Fibroblast of gingiva (primary cell): ENCODE results near the gene MAP4K2.

Experiments
- DNase-seq: peaks from one replicate; pipeline ENCODE4 v3.0.0-alpha.2; 2011; ENCODE audit warnings: low read depth

MAP4K2 gene

GRCh38 chr11:64791781-64792291, 11.2 kb downstream of the MAP4K2 start:
- no peak for DNase-seq

- no peak for DNase-seq
Observed at GRCh38 chr11:64790205-64791095, 12.6 kb downstream of the MAP4K2 start.

DNA sequence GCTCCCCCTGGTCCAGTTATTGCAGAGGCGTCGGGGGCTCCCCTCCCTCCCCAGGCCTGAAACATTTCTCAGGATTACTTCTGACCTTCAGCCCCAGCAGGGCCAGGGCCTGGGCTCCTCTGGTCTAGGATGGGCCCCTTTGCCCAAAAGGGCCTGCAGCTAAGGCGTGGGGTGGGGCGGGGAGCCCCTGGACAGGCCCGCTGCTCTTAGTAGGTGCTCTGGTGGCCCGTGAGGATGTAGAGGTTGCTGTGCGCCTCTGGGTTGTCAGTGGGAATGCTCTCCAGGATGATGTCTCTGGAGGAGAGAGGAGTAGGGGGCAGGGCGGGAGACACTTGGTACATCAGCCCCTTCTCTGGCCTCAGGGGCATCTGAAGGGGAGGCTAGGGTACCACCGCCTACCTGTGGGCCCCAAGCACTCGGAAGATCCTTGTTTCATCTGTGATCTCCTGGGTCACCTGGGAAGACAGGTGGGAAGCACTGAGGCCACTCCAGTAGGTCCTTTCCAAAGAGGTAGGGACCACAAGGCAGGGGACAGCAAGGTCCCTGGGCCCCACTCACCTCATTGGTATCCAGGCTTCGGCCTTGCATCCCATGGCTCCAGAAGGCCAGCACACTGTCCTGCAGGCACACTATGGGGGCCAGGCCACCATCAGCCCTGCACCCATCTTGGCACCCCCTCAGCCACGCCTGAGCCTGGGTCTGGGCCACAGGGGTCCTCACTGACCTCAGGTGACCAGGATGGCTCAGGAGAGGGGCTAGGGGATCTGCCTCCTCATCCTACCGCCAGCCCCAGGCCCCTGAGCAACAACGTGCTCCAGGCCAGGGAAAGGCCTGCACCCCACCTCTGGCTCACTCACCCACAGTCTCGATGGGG, 13.4 kb downstream of the MAP4K2 start:
- DNase-seq, result no peak

DNA sequence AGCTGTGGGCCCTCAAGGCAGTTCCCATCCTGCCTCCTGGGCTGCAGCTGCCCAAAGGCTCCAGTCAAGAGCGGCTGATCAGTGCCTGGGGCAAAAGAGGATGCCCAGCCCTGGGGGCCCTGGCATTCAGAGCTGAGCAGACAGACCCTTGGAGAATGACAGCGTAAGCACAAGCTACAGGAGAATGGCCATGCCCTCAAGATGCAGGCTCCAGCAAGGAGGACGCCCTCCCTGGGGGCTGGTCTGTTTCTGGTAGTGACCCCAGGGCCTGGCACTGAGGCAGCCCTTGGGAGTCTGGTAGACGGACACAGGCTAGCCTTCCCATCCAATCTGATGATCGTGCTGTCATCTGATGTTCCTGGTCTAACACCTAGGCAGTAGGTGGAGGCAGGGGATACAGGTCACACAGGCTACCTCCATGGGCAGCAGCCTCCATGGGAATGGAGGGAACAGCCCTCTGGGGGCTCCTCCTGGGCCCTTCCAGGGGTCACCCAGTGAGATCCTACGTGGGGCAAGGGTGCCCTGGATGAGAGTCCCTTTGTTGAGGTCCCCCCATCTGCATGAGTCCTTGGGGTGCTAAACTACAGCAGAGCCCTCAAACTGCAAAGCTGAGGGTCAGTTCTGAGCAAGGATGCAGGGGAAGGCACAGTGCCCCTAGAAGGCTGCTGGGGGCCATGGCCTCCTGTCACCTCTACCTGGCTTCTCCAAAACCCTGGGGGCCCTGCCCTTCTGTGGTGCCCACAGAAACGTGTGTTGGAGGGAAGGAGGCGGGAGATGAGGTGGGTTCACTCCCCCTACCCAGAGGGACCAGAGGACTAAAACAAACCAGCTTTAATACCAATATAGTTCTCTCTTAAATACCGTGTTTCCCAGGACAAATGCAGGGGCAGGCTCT, 14.4 kb downstream of the MAP4K2 start:
- no peak for DNase-seq

GRCh38 chr11:64787526-64788320, 15.3 kb downstream of the MAP4K2 start:
- DNase-seq, result peak; percentile 25

DNA sequence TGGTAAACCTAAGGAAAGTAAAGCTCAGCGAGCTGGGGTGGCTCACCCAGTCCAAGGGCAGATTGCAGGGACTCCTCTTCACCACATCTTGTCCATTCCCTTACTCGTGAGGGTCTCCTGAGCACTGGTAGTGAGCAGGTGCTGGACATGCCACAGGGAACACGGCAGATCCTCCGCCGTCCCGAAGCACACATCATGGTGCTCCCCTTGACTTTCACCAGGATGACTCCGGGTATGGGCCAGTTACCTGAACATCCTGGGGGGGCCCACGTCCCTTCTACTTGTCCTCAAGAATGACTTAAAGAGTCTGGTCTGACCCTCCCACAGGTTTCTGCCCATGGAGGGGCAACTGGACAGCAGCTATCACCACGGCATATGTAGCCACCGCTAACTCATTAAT, 16.7 kb downstream of the MAP4K2 start:
- DNase-seq, result no peak

GRCh38 chr11:64784813-64785581, 18.0 kb downstream of the MAP4K2 start:
- no peak for DNase-seq

- DNase-seq, result peak; percentile 100
Observed at GRCh38 chr11:64778473-64779298, 24.3 kb downstream of the MAP4K2 start, which contains the start of gene SF1. TSS of gene SF1 (minus strand) at chr11:64778542. CDS start at chr11:64778392, 150 bp downstream.

DNA sequence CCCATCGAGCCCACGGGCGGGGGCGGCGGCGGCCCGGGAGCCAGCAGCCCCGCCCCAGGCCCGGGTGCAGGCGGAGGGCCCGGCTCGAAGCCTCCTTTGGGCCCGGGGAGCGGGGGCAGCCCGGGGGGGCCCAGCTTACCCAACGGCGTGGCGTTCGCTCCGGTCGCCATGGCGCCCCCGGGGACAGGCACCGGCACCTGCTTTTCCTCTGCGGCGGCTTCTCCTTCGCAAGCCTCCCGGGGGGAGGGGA, 24.9 kb downstream of the MAP4K2 start:
- no peak for DNase-seq

GRCh38 chr11:64777449-64778222, 25.4 kb downstream of the MAP4K2 start:
- DNase-seq, result peak; percentile 74

DNA sequence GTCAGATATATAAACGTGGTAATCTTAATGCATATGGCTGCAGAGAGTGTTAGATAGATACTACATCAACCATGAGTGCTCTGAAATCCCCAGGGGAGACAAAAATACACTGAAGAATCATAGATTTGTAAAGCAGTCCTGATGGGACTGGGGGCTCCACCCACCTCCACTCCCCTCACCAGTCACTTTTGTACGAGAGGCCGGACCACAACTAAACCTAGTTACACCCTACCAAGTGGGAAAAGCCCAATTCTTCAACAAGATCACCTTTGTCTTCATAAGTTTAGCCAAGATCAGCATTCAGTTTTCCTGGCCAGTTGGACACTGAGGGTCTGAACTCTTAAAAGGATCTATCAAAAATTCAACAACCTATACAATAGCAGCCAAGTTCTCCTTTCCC, 26.1 kb downstream of the MAP4K2 start:
- no peak for DNase-seq

DNA sequence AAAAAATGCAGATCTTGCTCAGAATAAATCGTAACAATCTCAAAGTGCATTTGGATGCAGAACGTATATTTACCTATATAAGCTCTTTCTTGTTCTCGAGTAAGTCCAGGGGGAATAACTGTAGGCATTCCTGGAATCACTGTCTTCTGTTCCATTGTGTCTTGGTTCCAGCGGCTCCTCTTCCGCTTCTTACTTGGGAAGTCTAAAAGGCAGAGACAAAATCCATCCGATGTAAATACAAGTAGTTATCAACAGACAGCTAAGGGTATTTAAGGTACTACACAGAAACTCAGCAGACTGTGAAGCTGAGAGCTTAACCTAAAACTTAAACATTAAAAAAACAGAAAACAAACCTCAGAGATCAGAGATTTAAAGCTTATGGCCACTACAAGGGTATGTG, 26.6 kb downstream of the MAP4K2 start:
- no peak for DNase-seq

DNA sequence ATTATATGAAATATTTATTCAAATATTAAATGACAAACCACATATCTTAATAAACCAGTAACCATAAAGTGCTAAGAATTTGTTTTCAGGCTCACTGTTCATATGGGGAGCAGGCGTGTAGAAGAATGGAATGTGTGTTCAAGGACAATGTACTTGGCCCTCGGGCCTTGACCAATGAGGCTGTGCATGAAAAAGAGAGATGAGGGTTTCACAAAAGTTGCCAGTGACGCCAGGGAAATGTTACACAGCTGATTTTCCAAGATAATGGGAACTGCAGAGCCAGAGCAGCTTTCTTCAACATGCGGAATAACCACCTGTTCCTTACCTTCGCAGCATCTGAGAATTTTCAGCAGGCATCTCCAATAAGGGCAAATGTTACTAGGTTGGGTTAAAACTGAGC, 28.9 kb downstream of the MAP4K2 start:
- DNase-seq, result no peak

GRCh38 chr11:64772303-64773018, 30.6 kb downstream of the MAP4K2 start:
- DNase-seq, result no peak

DNA sequence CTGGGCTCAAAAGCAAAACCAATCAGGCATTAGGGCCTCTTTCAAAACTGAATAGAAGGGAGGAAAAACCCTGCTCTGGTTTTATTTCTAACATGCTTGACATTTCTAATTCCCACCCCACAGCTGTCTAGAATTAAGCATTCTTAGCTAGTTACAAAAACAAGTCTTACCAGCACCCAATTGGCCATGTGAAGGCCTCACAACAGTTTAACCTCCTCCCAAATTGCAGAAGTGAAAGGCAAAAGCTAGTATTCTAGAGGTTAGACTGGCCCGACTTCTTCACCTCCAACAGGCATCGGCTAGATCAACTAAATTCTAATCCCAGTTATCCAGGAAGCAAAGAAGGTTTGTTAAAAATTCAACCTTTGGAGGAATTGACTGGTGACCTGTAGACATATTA, 31.2 kb downstream of the MAP4K2 start:
- DNase-seq, result no peak

DNA sequence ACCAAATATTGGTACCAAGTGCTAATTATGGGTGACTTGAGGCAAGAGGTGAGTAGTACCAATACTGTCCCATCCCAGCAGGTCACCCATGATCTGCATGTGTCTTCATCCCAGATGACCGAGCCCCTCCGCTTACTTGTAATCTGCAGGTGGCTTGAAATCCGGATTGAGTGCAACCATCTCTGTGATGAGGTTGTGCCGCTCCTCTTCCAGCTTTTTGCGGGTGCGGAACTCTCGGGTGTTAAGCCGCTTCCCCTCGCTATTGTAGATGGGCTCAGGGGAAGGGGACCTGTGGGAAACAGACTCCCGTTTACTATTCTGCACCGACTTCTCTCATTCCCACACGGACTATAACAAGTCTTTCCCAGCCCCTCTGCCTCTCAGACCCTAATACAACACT, 32.9 kb downstream of the MAP4K2 start:
- no peak for DNase-seq

DNA sequence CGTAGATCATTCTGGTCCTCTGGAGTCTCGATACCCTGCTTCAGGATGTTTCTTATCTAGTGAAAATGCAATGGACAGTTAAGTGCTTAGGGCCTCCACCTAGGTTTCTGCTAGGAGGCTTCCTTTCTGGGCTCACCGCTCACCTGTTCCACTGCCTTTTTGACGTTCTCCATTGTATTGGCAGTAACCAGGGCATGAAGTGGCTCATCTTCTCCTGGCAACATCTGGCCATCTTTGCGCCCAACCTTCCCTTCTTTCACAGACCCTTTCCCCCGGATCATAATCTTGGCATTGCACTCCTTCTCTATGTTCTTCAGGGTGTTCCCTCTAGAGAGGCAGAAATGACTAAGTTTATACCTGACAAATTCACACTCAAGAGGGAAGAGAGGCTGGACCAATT, 33.7 kb downstream of the MAP4K2 start:
- DNase-seq, result no peak

- DNase-seq, result no peak
Observed at GRCh38 chr11:64768300-64768694, 34.7 kb downstream of the MAP4K2 start.
